K562 (cell line): ENCODE data around the gene ASF1B. TPM values are rescaled to one million over a fixed set of nuclear protein-coding genes. Genes with fewer than 3 reads are reported as not detected.

Experiments
- CHCHD3 ChIP-seq: fragments of 250-450 bp; sonication (Bioruptor Pico); IDR thresholded peaks from 2 replicates; pipeline ENCODE4 v2.1.2; 2022; ENCODE audit warnings: mild to moderate bottlenecking
- CXXC5 ChIP-seq: fragments of 250-450 bp; sonication (Bioruptor Pico); IDR thresholded peaks from 2 replicates; pipeline ENCODE4 v1.8.0; 2022; ENCODE audit warnings: inconsistent platforms, mild to moderate bottlenecking, moderate library complexity
- ELF2 ChIP-seq: fragments of 250-450 bp; sonication (Bioruptor Pico); IDR thresholded peaks from 2 replicates; pipeline ENCODE4 v1.5.0; 2021; ENCODE audit warnings: mild to moderate bottlenecking
- HNRNPLL ChIP-seq: fragments of 200-400 bp; formaldehyde crosslinking; IDR thresholded peaks from 2 replicates; pipeline ENCODE4 v1.6.1; 2017; ENCODE audit warnings: low read length, low read depth, mild to moderate bottlenecking; ENCODE audit not compliant: poor library complexity, severe bottlenecking
- JUN ChIP-seq, 2 experiments: sonication (generic) in 1 of 2; formaldehyde crosslinking in 1 of 2; IDR thresholded peaks; 2 replicates each; pipeline versions ENCODE4 v1.6.1 to v1.8.0; 2012 to 2022; ENCODE audit warnings: borderline replicate concordance in 2 of 2, mild to moderate bottlenecking in 2 of 2, improper control_type of control experiment in 1 of 2, low read depth in 1 of 2, low read length in 1 of 2, missing genetic modification reagents in 1 of 2
- L3MBTL2 ChIP-seq: fragments of 450-650 bp; IDR thresholded peaks from 2 replicates; pipeline ENCODE4 v1.6.1; 2016; ENCODE audit warnings: mild to moderate bottlenecking, moderate library complexity
- MAZ ChIP-seq, 2 experiments: fragments of 450-650 bp in 1 of 2; sonication (generic) in 1 of 2; formaldehyde crosslinking; IDR thresholded peaks in 1 of 2; conservative IDR thresholded peaks in 1 of 2; 2 replicates each; pipeline versions ENCODE4 v1.4.0 to v1.5.0; 2020; ENCODE audit warnings: mild to moderate bottlenecking in 1 of 2, missing genetic modification reagents in 1 of 2
- MYC ChIP-seq, 2 experiments: fragments of 250-450 bp in 1 of 2; sonication (Bioruptor Pico) in 1 of 2; IDR thresholded peaks; 2 replicates each; pipeline versions ENCODE4 v1.5.1 to v1.6.1; 2012 to 2021; ENCODE audit warnings: low read depth in 2 of 2, borderline replicate concordance in 1 of 2, improper control_type of control experiment in 1 of 2, low read length in 1 of 2, mild to moderate bottlenecking in 1 of 2, moderate library complexity in 1 of 2
- PTBP1 ChIP-seq: fragments of 200-400 bp; formaldehyde crosslinking; IDR thresholded peaks from 2 replicates; pipeline ENCODE4 v1.6.1; 2017; ENCODE audit warnings: low read depth, low read length
- RB1 ChIP-seq: fragments of 450-650 bp; IDR thresholded peaks from 2 replicates; pipeline ENCODE4 v1.6.1; 2017; ENCODE audit warnings: low read depth, mild to moderate bottlenecking
- RBFOX2 ChIP-seq: fragments of 200-400 bp; formaldehyde crosslinking; IDR thresholded peaks from 2 replicates; pipeline ENCODE4 v1.6.1; 2017; ENCODE audit warnings: low read depth, mild to moderate bottlenecking, low read length, moderate library complexity
- SMAD4 ChIP-seq: fragments of 250-450 bp; sonication (Bioruptor Pico); conservative IDR thresholded peaks from 2 replicates; pipeline ENCODE4 v1.8.0; 2021; ENCODE audit warnings: inconsistent platforms, mild to moderate bottlenecking, moderate library complexity
- ZBTB1 ChIP-seq: sonication (generic); formaldehyde crosslinking; IDR thresholded peaks from 2 replicates; pipeline ENCODE4 v1.8.1; 2023; ENCODE audit warnings: missing genetic modification reagents, low read depth, mild to moderate bottlenecking, borderline replicate concordance
- ZFP36 ChIP-seq: fragments of 150-350 bp; IDR thresholded peaks from 2 replicates; pipeline ENCODE4 v1.6.1; 2018; ENCODE audit warnings: low read length, low read depth; ENCODE audit not compliant: partially characterized antibody
- polyA plus RNA-seq, 8 experiments: library from polyadenylated mRNA; depleted of rRNA in 4 of 8; stranded (reverse) in 5 of 8; unstranded in 3 of 8; fragments of >200 nt; fragmentation: Nextera tagmentation in 2 of 8; fragmentation: Illumina TruSeq in 1 of 8; extraction: Ambion mirVana in 2 of 8; extraction: Trizol in 1 of 8; gene quantifications; 2 replicates each; pipeline versions ENCODE4 v1.2.1 to v1.2.3, GENCODE V29; 2011 to 2014; ENCODE audit warnings: inconsistent platforms in 1 of 8, missing spikeins in 1 of 8
- total RNA-seq, 7 experiments: library from RNA; depleted of rRNA in 6 of 7; stranded (reverse); fragments of >200 nt in 6 of 7; fragmentation: Illumina TruSeq in 2 of 7; extraction: Trizol in 2 of 7; gene quantifications; 2 replicates each; pipeline versions ENCODE4 v1.2.1 to v1.2.3, GENCODE V29; 2011 to 2021; ENCODE audit warnings: low replicate concordance in 1 of 7
- TF ChIP-seq, protein P1 (sequence below): sonication (generic); formaldehyde crosslinking; IDR thresholded peaks from 2 replicates; pipeline ENCODE4 v1.8.1; 2023; ENCODE audit warnings: mild to moderate bottlenecking, missing genetic modification reagents
- TF ChIP-seq, protein P2 (sequence below): conservative IDR thresholded peaks from 2 replicates; pipeline ENCODE4 v1.6.1; 2011; ENCODE audit warnings: low read depth, mild to moderate bottlenecking, low read length; ENCODE audit not compliant: control insufficient read depth
- TF ChIP-seq, protein P3 (sequence below): fragments of 200-800 bp; sonication (Bioruptor generic); IDR thresholded peaks from 2 replicates; pipeline ENCODE4 v1.6.1; 2017; ENCODE audit warnings: missing genetic modification characterization, missing compliant biosample characterization

The ASF1B gene
- total and polyA plus RNA-seq, 9 of the 15 experiments (the other 6 are each of a cell fraction or from before 2014, with no cell fraction given): 6.0 to 69.4 (median 53.3) TPM

DNA sequence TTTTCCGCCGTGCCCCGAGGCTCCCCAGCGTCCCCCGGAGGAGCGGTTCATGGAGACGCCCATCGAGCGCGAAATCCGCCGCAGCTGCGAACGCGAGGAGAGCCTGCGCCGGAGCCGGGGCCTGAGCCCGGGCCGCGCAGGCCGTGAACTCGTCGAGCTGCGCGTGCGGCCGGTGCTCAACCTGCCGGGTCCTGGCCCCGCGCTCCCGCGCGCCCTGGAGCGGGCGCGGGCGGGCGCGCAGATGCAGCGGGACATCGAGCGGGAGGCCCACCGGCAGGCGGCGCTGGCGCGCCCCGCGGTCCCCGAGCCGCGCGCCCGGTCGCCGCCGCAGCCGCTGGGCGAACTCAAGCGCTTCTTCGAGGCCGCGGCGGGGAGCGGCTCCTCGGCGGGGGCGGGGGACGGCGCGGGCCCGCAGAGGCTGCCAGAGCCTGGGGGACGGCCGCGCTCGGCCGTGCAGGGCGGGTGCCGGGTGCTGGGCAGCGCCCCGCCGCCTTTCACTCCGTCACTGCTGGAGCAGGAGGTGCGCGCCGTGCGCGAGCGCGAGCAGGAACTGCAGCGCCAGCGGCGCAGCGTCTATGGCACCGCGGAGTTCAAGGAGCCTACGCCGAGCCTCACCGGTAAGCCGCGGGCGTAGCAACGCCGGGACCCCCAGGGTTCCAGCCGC, 63.0 kb downstream of the ASF1B start (continued):
- TF ChIP-seq, protein P1, sequence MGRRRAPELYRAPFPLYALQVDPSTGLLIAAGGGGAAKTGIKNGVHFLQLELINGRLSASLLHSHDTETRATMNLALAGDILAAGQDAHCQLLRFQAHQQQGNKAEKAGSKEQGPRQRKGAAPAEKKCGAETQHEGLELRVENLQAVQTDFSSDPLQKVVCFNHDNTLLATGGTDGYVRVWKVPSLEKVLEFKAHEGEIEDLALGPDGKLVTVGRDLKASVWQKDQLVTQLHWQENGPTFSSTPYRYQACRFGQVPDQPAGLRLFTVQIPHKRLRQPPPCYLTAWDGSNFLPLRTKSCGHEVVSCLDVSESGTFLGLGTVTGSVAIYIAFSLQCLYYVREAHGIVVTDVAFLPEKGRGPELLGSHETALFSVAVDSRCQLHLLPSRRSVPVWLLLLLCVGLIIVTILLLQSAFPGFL (CRISPR knock-in tag): 0 out of 2 replicates have a peak, but pooled peaks have one; percentile 64
- TF ChIP-seq, protein P2, sequence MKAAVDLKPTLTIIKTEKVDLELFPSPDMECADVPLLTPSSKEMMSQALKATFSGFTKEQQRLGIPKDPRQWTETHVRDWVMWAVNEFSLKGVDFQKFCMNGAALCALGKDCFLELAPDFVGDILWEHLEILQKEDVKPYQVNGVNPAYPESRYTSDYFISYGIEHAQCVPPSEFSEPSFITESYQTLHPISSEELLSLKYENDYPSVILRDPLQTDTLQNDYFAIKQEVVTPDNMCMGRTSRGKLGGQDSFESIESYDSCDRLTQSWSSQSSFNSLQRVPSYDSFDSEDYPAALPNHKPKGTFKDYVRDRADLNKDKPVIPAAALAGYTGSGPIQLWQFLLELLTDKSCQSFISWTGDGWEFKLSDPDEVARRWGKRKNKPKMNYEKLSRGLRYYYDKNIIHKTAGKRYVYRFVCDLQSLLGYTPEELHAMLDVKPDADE: peak; percentile 32; the same call in 1 of the 2 replicates
- TF ChIP-seq ZBTB1 (CRISPR knock-in tag) (peak; percentile 75; the same call in 1 of the 2 replicates), RB1 (peak; percentile 98), RBFOX2 (peak; percentile 54), SMAD4 (CRISPR knock-in tag) (peak; percentile 83), MAZ (CRISPR knock-in tag; conservative IDR thresholded peaks at IDR 0.05 in 1 of 2, IDR thresholded peaks at IDR 0.05 in 1 of 2) (peak; percentile 16 to 71; a peak in 1 of 4 replicates), ELF2 (CRISPR knock-in tag) (peak; percentile 28; the same call in 1 of the 2 replicates), JUN (IDR thresholded peaks at IDR 0.05; ENCODE audit: borderline replicate concordance, low read depth, low read length) (0 out of 2 replicates have a peak, but pooled peaks have one; percentile 1), JUN (CRISPR knock-in tag; IDR thresholded peaks at IDR 0.05; ENCODE audit: borderline replicate concordance) (no peak), HNRNPLL (peak; percentile 99), CHCHD3 (no peak), MYC (IDR thresholded peaks at IDR 0.05; ENCODE audit: low read depth, low read length) (peak; percentile 56), MYC (CRISPR knock-in tag; IDR thresholded peaks at IDR 0.05; ENCODE audit: borderline replicate concordance, low read depth) (no peak), ZFP36 (no peak), L3MBTL2 (peak; percentile 89), PTBP1 (no peak), CXXC5 (CRISPR knock-in tag) (peak; percentile 92)
- TF ChIP-seq, protein P3, sequence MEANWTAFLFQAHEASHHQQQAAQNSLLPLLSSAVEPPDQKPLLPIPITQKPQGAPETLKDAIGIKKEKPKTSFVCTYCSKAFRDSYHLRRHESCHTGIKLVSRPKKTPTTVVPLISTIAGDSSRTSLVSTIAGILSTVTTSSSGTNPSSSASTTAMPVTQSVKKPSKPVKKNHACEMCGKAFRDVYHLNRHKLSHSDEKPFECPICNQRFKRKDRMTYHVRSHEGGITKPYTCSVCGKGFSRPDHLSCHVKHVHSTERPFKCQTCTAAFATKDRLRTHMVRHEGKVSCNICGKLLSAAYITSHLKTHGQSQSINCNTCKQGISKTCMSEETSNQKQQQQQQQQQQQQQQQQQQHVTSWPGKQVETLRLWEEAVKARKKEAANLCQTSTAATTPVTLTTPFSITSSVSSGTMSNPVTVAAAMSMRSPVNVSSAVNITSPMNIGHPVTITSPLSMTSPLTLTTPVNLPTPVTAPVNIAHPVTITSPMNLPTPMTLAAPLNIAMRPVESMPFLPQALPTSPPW (CRISPR knock-in tag): peak; percentile 78
